Thymus (tissue), 11 donors: ENCODE results near the gene ZBTB47. TPM values are rescaled to one million over a fixed set of nuclear protein-coding genes. Genes with fewer than 3 reads are reported as not detected.
A peak's percentile ranks its signal among the peaks of the same experiment; 100 is the strongest.

Experiments
- DNase-seq, 9 donors: peaks; one replicate each; pipeline ENCODE4 v3.0.0-alpha.2; 2013; ENCODE audit warnings: low spot score in 9 of 9, low read depth in 6 of 9, missing footprints in 1 of 9
- H3K27ac ChIP-seq, 2 donors: one replicate each; pipeline ENCODE4 v1.5.1; 2013; ENCODE audit warnings: control low read depth in 1 of 2, low read depth in 1 of 2, low read length in 1 of 2, mild to moderate bottlenecking in 1 of 2, moderate library complexity in 1 of 2
- H3K27me3 ChIP-seq, 2 donors: one replicate each; pipeline ENCODE4 v1.5.1; 2013; ENCODE audit warnings: low read length in 1 of 2; ENCODE audit not compliant: control insufficient read depth in 2 of 2, insufficient read depth in 1 of 2
- H3K36me3 ChIP-seq, 2 donors: one replicate each; pipeline ENCODE4 v1.5.1; 2013; ENCODE audit warnings: low read length in 1 of 2, mild to moderate bottlenecking in 1 of 2, moderate library complexity in 1 of 2; ENCODE audit not compliant: control insufficient read depth in 2 of 2, insufficient read depth in 2 of 2
- H3K4me1 ChIP-seq, 2 donors: one replicate each; pipeline ENCODE4 v1.5.1; 2013; ENCODE audit warnings: low read length in 2 of 2; ENCODE audit not compliant: control insufficient read depth in 2 of 2, insufficient read depth in 2 of 2
- H3K4me3 ChIP-seq, 2 donors: one replicate each; pipeline ENCODE4 v1.5.1; 2013; ENCODE audit warnings: low read length in 2 of 2, control low read depth in 1 of 2, mild to moderate bottlenecking in 1 of 2
- H3K9me3 ChIP-seq, 2 donors: one replicate each; pipeline ENCODE4 v1.5.1; 2013; ENCODE audit warnings: low read length in 1 of 2, mild to moderate bottlenecking in 1 of 2; ENCODE audit not compliant: control insufficient read depth in 2 of 2, insufficient read depth in 1 of 2
- WGBS: extraction: QIAGEN DNeasy Blood & Tissue Kit; methylation state at CpG from one replicate; pipeline ENCODE4 v1.1.7; 2013; 5-methylcytosine and 5-hydroxymethylcytosine counted together
- polyA plus RNA-seq: library from polyadenylated mRNA; stranded (reverse); fragments of 200-250 nt; gene quantifications from one replicate; pipeline ENCODE4 v1.2.3, GENCODE V29; 2013
- total RNA-seq: library from RNA; stranded (reverse); fragments of 120-200 nt; gene quantifications from one replicate; pipeline ENCODE4 v1.2.4, GENCODE V29; 2013
- donor health status: healthy.

ZBTB47 gene
- total and polyA plus RNA-seq, 2 donors: 2.5 to 5.1 TPM

DNA sequence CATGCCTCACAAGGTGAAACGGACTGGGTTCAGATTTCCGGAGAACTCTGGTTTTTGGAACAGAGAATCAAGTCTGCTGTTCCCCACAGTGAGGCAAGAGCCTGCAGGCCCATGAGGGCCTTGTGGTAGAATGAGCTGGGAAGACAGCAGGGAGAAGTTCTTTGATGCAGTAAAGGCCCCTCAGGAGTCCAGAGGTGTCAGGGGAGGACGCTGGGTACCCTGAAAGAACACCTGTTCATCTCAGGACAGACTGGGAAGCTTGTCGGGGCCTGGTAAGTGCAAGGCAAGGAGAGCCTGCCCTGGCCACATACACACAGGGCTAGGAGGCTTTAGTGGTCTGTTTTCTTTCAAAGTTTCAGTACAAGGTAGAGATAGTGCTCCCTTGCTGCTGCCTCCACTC lies 3.7 kb upstream of the ZBTB47 start:
- peaks cover 31 to 41% of the 10 kb centered on the region in 2 donors for H3K36me3 ChIP-seq
- WGBS: 98% methylated on average over 4 of the region's 4 CpGs
- H3K4me1 ChIP-seq: peaks cover 8 to 25% of the 10 kb centered on the region in 2 donors
- DNase-seq: no peak
- H3K4me3 ChIP-seq: no peak overlapping the region
- H3K27ac ChIP-seq: no peak overlapping the region
- peaks cover 6 to 18% of the 10 kb centered on the region in 2 donors for H3K27me3 ChIP-seq
- H3K9me3 ChIP-seq: no peaks in the 10 kb centered on the region

DNA sequence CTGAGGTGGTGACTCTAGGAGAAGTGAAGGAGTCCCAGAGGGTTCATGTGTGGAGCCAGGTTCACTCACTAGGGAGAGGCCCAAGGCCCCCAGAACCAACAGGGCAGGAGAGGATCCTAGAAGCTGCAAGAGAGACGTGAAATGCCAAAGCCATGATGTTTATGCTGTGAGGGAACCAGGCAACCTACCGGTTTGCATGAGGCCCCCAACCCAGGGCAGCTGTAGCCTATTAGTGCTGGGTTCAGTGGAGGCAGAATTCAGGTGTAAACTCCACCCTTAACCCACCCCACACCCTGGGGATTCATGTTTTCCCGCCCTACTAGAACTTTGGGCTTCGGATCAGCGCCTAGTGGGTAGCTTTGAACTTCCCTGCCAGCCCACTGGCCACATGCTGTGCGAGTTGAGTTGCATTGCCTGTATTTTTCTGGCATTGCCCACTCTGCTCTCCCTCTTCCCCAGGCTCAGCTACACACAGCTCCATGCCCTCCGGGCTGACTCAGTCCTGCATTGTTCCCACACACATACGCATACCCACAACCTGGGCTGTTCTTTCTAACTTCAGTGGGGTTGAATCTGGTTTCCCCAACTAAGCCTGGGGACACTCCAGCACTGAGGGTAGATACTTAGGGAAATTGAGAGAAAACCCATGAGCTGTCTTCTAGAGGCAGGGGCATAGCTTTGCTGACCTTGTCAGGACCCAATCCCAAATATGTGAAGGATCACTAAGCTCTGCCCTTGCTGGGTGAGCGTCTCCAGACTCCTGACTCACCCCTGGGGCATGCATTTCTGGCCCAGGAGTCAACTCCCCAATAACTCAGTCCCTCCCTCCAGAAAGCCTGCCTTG lies 2.0 kb upstream of the ZBTB47 start:
- Histone ChIP-seq H3K27ac (no peak overlapping the region), H3K4me1 (peaks cover 8 to 25% of the 10 kb centered on the region in 2 donors), H3K4me3 (no peak overlapping the region), H3K27me3 (peaks cover 6 to 33% of the 10 kb centered on the region in 2 donors), H3K36me3 (peaks cover 19 to 25% of the 10 kb centered on the region in 2 donors), H3K9me3 (no peaks in the 10 kb centered on the region)
- WGBS: 96% methylated on average over 9 of the region's 9 CpGs
- no peak for DNase-seq

DNA sequence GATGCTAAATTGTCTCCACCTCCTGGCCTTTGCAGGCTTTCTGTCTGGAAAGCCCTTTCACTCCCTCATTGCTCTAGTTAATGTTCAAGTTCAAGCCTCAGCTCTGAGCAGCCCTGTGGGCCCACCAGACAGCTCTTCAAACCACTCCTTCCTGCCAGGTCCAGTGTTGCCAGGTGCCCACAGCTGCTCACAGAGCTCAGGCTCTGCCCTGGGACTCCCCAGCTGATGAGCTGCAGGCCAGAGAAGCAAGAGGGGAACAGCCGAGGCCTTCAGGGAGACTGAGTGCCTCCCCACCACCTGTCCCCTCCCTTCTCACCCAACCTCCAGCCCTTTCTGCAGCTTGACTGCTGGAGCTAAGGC lies 1.3 kb upstream of the ZBTB47 start:
- peaks cover 3 to 18% of the 10 kb centered on the region in 2 donors for H3K4me1 ChIP-seq
- no peaks in the 10 kb centered on the region for H3K9me3 ChIP-seq
- no peak overlapping the region for H3K27ac ChIP-seq
- H3K27me3 ChIP-seq: peaks cover 6 to 33% of the 10 kb centered on the region in 2 donors
- peaks cover 14 to 18% of the 10 kb centered on the region in 2 donors for H3K36me3 ChIP-seq
- no peak overlapping the region for H3K4me3 ChIP-seq
- WGBS: 57% methylated on average over 1 of the region's 1 CpG
- DNase-seq: no peak

DNA sequence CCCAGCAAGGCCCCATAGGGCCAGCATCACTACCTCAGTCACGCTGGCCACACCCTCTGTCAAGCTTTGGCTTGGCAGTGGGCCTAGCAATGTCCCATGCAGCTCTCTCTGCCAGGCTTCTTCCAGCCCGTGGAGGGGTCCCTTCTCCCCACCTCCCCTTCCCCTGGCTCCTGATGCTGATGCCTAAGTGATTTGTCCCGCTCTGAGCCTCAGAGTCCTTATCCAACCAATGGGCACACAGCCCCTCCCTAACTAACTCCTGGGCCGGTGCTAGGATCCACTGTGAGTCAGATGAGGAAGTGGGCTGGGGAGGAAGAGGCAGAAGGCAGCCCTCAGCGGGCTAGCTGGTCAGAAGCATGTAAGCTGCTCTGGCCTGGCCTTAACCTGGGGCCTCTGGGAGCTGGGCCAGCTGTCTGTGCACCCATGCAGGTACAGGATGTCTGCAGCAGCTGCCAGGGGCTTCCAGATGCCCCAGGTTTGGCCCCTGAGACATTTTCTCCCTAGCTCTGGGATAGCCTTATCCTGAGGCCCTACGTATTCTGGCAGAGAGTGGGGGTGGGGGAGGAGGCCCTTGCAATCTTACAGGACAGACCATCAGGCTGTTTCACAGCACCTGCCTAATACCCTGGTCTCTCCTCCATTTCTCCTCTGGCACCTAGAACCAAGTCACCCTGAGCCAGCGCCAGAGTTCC lies 740 bp upstream of the ZBTB47 start:
- peaks cover 3 to 17% of the 10 kb centered on the region in 2 donors for H3K4me1 ChIP-seq
- peaks cover 13 to 14% of the 10 kb centered on the region in 2 donors for H3K36me3 ChIP-seq
- no peak overlapping the region for H3K4me3 ChIP-seq
- WGBS: 59% methylated on average over 7 of the region's 7 CpGs
- peaks cover 6 to 33% of the 10 kb centered on the region in 2 donors for H3K27me3 ChIP-seq
- DNase-seq: no peak
- H3K27ac ChIP-seq: no peak overlapping the region
- no peaks in the 10 kb centered on the region for H3K9me3 ChIP-seq

DNA sequence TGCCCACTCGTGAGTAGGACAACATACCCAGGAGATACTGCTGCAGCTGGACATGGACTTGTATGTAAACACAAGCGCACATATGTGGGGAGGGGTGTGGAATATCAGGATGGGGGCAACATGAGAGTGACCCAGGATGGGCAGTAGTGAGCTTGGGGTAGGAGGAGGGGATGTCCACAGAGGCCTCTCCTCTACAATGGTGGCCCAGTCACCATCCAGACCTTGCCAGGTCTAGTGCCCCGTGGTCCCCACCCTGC lies 266 bp upstream of the ZBTB47 start:
- 90% methylated on average over 3 of the region's 3 CpGs for whole genome bisulfite sequencing
- Histone ChIP-seq H3K4me1 (peaks cover 3 to 17% of the 10 kb centered on the region in 2 donors), H3K27ac (no peak overlapping the region), H3K36me3 (peaks cover 8 to 9% of the 10 kb centered on the region in 2 donors), H3K9me3 (no peaks in the 10 kb centered on the region), H3K4me3 (no peak overlapping the region), H3K27me3 (peaks cover 6 to 33% of the 10 kb centered on the region in 2 donors)
- no peak for DNase-seq

DNA sequence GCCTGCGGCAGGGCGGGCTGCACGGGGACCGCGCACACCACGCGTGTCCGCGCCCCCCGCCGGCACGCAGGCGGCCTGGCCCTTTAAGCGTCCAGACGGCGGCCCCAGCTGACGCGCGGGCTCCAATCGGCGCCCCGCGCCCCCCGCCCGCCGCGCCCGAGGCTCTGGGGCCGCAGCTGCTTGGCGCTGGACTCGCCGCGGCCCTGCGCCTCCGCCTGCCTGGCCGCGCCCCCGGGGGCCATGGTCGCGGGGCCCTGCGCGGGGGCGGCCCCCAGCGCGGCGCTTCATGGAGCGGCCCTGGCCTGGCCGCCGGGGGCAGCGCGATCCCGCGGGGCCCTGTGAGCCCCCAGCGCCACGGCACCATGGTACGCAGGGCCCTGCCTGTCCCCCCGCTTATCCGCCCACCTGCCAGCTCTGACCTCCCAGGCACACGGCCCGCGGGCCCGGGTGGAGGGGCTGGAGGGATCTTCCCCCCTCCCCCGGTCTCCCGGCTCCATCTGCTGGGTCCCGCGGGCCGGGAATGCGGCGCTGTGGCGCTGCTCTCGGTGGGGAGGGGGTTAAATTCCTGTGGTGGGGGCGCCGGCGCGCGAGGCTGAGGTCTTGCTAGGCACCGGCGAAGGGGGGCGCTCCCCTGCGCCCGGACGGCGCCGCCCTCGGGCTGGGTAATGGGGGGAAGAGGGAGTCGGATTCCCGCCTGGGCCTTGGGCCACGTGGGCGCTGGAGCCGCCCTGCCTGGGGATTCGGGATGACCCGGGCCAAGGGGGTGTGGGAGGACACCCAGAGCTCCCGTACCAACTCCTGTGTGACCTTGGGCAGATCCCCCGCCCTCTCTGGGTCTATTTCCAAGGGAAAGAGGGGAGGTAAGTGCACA lies 1.1 kb downstream of the ZBTB47 start:
- Histone ChIP-seq H3K4me1 (peaks cover 3 to 17% of the 10 kb centered on the region in 2 donors), H3K9me3 (no peaks in the 10 kb centered on the region), H3K27me3 (peaks cover 6 to 33% of the 10 kb centered on the region in 2 donors), H3K27ac (peak overlapping the region in 1 of 2 donors; percentile 20), H3K4me3 (peak overlapping the region; percentile 32 to 50), H3K36me3 (peaks cover 0 to 4% of the 10 kb centered on the region in 2 donors)
- DNase-seq: no peak
- WGBS: 5% methylated on average over 94 of the region's 94 CpGs

DNA sequence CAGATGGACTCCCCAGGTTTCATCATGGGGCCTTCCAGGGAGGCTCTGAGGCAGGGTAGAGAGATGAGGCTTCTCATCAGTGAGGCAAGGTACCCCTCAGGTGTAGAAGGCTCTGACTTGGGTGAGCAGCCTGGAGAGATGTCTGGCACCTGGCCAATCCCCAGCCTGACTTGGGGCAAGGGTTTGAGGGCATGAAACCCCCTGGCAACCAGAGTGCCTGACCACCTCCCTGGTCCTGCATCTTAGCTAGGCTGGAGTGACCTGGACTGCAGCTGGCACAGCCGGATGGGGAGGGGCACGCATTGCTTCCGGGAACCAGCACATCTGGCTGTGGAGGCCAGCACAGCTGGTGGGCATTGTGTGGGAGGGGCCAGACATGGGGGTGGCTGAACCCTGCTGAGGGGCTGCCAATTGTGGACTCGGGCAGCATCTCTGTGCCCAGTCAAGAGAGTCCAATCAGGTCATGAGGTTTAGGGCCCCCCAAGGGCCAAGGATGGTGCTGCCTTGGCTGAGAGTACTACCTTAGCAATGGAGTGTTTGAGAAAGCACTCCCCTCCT lies 1.9 kb downstream of the ZBTB47 start:
- H3K4me3 ChIP-seq: no peak overlapping the region
- peaks cover 3 to 17% of the 10 kb centered on the region in 2 donors for H3K4me1 ChIP-seq
- H3K9me3 ChIP-seq: no peaks in the 10 kb centered on the region
- H3K27me3 ChIP-seq: peaks cover 6 to 33% of the 10 kb centered on the region in 2 donors
- H3K36me3 ChIP-seq: no peaks in the 10 kb centered on the region
- no peak for DNase-seq
- 92% methylated on average over 4 of the region's 4 CpGs for WGBS
- H3K27ac ChIP-seq: no peak overlapping the region

DNA sequence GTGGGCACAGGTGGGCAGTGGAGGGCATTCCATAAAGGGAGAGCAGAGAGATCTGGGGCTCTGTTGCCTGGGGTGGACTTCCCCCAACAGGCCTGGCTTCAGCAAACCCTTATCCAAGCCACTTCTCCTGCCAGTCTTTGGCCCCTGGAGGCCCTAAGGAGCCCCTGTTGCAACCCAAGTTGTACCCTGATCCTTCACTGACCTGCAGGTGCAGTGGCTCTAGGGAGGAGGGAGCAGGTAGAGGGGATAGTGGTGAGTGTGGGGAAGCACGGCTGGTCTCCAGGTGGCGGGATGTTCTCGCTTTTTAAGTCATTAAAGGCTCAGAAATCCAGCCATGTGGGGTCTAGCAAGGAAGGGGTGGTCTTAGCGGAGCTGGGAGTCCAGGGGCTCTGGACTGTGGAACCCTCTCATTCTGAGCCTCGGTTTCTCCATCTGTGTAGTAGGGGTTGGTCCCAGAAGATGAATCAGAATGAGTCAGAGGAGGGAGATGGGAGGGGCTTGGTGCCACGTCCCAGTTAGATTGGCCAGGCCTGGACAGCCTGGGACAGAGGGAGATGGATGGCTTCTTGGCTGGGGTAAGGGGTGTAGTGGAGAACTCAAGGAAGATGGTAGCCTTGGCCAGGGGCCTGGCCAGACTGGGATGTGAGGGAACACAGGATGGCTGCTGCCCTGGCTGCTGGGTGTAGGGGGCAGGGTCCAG lies 2.6 kb downstream of the ZBTB47 start:
- H3K4me3 ChIP-seq: no peak overlapping the region

More for the DNA sequence above, 2.6 kb downstream of the ZBTB47 start:
- no peak for DNase-seq
- 95% methylated on average over 6 of the region's 6 CpGs for WGBS
- Histone ChIP-seq H3K27ac (no peak overlapping the region), H3K9me3 (no peaks in the 10 kb centered on the region), H3K36me3 (no peaks in the 10 kb centered on the region), H3K27me3 (peaks cover 6 to 33% of the 10 kb centered on the region in 2 donors), H3K4me1 (peaks cover 3 to 17% of the 10 kb centered on the region in 2 donors)
